Osteocyte (in vitro differentiated cells): Measurements from ENCODE around the gene COL27A1. TPM values are rescaled to one million over a fixed set of nuclear protein-coding genes. Genes with fewer than 3 reads are reported as not detected.

Source experiments
- DNase-seq: peaks from one replicate; pipeline ENCODE4 v3.0.0; 2021; ENCODE audit warnings: mixed read lengths; ENCODE audit not compliant: unreplicated experiment; ENCODE audit errors: extremely low spot score
- H3K27ac Mint-ChIP-seq: one replicate; pipeline ENCODE4 v1.8.0; 2021; ENCODE audit warnings: mild to moderate bottlenecking, mixed read lengths; ENCODE audit not compliant: unreplicated experiment
- H3K27me3 Mint-ChIP-seq: one replicate; pipeline ENCODE4 v1.8.0; 2021; ENCODE audit warnings: mixed read lengths; ENCODE audit not compliant: unreplicated experiment
- H3K36me3 Mint-ChIP-seq: one replicate; pipeline ENCODE4 v1.8.0; 2021; ENCODE audit warnings: mixed read lengths; ENCODE audit not compliant: unreplicated experiment
- H3K4me1 Mint-ChIP-seq: one replicate; pipeline ENCODE4 v1.8.0; 2021; ENCODE audit warnings: mixed read lengths; ENCODE audit not compliant: unreplicated experiment
- H3K4me3 Mint-ChIP-seq: one replicate; pipeline ENCODE4 v1.8.0; 2021; ENCODE audit warnings: mild to moderate bottlenecking, moderate library complexity, mixed read lengths; ENCODE audit not compliant: unreplicated experiment
- H3K9me3 Mint-ChIP-seq: one replicate; pipeline ENCODE4 v1.8.0; 2021; ENCODE audit warnings: mixed read lengths; ENCODE audit not compliant: unreplicated experiment
- total RNA-seq: library from RNA; stranded (reverse); gene quantifications from 2 replicates; pipeline ENCODE4 v1.2.1, GENCODE V29; 2021
- TF ChIP-seq, protein P1 (sequence below): fragments of 200-600 bp; sonication (generic); IDR thresholded peaks from 2 replicates; pipeline ENCODE4 v1.5.0; 2021; ENCODE audit warnings: antibody characterized with exemption, mild to moderate bottlenecking, moderate library complexity

Gene COL27A1
- total RNA-seq, 1 donor from 2014 or later: 44.4 TPM

DNA sequence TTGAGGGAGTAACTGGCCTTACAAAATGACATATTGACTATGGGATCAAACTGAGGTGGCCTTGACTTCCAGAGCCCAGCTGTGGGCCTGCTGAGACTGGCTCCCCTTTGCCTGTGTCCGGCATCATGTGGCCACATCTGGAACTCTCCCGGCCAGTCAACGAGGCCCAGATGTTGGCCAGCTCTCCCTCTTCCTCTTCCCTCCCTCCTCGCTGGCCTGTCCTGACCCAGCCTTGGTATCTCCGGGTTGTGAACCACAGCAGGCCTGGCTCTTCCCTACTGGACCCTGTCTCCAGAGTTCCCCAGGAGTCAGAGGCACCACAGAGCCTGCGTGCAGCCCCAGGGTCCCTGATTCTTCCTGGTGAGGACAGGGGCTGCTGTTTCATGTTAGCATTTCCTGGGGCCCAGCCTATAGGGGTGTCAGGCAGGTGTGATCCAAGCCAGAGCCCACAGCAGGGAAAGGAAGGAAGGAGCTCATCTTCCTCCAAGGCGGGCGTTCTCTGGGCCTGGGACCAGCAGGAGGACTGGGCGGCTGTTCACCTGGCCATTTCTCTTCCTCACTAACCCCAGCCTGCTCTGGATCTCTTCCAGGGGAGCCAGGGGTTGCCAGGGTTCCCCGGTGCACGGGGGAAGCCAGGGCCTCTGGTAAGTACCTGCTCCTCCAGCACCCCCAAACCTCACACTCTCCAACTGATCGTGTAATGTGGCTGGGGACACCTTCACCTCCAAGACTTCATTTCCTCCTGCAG is 81.2 kb downstream of the COL27A1 start:
- Mint-ChIP-seq H3K4me3 (no peak overlapping the region), H3K9me3 (no peaks in the 10 kb centered on the region), H3K27ac (no peak overlapping the region), H3K4me1 (peaks cover 20% of the 10 kb centered on the region), H3K36me3 (peaks cover 1% of the 10 kb centered on the region), H3K27me3 (no peaks in the 10 kb centered on the region)
- TF ChIP-seq, protein P1, sequence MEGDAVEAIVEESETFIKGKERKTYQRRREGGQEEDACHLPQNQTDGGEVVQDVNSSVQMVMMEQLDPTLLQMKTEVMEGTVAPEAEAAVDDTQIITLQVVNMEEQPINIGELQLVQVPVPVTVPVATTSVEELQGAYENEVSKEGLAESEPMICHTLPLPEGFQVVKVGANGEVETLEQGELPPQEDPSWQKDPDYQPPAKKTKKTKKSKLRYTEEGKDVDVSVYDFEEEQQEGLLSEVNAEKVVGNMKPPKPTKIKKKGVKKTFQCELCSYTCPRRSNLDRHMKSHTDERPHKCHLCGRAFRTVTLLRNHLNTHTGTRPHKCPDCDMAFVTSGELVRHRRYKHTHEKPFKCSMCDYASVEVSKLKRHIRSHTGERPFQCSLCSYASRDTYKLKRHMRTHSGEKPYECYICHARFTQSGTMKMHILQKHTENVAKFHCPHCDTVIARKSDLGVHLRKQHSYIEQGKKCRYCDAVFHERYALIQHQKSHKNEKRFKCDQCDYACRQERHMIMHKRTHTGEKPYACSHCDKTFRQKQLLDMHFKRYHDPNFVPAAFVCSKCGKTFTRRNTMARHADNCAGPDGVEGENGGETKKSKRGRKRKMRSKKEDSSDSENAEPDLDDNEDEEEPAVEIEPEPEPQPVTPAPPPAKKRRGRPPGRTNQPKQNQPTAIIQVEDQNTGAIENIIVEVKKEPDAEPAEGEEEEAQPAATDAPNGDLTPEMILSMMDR: no peak
- DNase-seq: no peak

DNA sequence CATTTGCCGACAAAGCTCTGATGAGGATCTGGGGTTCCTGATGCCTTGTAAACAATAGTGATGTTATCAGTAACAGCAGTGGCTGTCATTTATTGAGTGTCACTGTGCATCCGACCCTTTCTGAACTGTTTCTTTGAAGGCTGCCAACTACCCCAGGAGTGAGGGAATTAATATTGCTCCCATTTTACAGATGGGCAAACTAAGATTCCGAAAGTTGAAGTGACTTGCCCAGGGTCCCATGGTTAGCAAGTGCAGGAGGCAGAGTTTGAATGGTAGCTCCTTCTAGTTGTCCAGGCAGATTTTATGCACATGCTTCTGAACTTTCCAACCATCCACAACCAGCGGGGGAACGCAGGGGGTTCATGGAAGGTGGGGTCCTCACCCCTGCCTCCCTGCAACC is 81.9 kb downstream of the COL27A1 start:
- Mint-ChIP-seq H3K27me3 (no peaks in the 10 kb centered on the region), H3K4me1 (peaks cover 16% of the 10 kb centered on the region), H3K36me3 (peaks cover 7% of the 10 kb centered on the region), H3K27ac (no peak overlapping the region), H3K9me3 (no peaks in the 10 kb centered on the region), H3K4me3 (no peak overlapping the region)
- DNase-seq: no peak
- TF ChIP-seq, protein P1: no peak

DNA sequence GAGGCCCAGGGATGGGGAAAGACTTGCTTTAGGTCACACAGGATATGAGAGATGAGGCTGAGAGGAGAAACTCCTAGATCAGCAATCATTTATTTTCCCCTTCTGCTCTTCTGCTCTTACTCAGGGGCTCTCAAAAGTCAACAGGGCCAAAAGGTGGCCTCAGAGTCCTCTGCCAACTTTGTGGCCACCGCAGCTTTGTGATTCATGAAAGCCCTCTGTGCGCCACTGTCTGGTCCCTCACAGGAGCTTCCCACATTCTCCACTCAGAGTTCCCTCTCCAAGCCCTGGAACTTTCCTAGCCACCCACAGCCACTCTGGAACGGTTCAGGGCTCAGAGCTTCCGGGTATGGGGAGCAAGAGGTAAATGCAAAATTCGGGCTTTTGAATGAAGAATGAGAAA is 82.4 kb downstream of the COL27A1 start:
- peaks cover 16% of the 10 kb centered on the region for H3K4me1 Mint-ChIP-seq
- no peaks in the 10 kb centered on the region for H3K27me3 Mint-ChIP-seq
- H3K27ac Mint-ChIP-seq: no peak overlapping the region
- no peaks in the 10 kb centered on the region for H3K9me3 Mint-ChIP-seq
- no peak overlapping the region for H3K4me3 Mint-ChIP-seq
- no peak for DNase-seq
- H3K36me3 Mint-ChIP-seq: peaks cover 9% of the 10 kb centered on the region
- TF ChIP-seq, protein P1: no peak

DNA sequence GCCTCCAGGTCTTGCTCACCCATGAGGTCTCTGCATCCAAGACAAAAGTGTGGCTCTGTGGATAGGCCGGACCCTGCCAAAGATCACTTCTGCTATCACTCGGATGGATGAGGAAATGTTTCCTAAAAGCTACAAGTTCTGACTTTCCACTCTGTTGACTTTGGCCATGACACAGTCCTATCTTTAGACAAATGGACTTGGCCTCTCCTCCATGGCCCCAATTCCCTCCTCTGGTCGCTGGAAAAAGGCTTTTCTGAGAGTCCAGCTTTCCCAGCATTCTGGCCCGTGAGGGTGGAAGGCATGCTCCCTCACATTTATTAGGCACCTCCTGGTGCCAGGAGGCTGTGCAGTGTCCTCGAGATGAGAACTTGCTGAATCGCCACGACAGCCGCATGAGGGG is 83.1 kb downstream of the COL27A1 start:
- no peak for DNase-seq
- H3K4me3 Mint-ChIP-seq: no peak overlapping the region
- TF ChIP-seq, protein P1: no peak
- no peaks in the 10 kb centered on the region for H3K9me3 Mint-ChIP-seq
- H3K4me1 Mint-ChIP-seq: peaks cover 14% of the 10 kb centered on the region
- H3K27me3 Mint-ChIP-seq: no peaks in the 10 kb centered on the region
- H3K27ac Mint-ChIP-seq: no peak overlapping the region
- peaks cover 9% of the 10 kb centered on the region for H3K36me3 Mint-ChIP-seq

DNA sequence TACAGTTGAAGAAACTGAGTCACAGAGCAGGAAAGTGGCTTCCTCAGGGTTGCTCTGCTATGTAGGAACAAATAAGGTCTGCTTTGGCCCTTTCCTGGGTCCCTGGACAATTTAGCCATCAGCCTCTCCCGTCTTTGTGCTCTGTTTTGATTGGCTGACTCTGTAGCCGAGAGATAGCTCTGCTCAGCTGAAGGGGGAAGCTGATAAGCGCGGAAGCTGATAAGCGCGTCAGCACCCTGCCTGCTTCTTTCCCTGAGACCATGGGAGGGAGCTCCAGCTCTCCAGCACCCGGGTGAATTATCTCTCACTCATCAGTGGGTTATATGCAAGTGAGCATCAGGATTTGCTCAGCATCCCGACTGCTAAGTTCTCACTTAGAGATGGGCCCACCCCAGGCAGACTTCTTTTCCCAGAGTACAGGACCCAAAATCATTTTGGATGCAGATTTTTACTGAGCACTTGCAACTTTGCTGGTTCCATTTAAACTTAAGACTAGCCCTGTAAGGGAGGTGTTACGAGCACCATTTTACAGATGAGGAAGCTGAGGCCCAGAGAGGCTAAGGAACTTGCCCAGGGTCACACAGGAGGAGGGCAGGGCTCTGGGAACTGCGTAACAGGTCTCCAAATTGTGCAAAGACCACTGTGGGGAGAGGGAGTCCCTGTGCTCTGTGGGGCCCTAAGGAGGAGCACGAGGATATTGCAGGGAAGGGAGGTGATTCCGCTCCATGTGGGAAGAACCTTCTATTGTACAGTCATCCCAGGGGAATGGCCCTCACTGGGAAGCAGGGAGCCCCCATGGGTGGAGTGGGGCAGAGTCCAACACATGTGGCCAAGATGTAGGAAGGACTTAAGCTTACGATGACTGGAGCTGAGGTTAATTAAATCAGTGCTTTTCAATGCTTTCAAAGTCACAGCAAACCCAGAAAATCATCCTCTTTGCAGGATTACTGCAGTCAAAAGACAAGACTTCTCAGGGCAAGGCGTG is 83.8 kb downstream of the COL27A1 start:
- no peak overlapping the region for H3K27ac Mint-ChIP-seq
- H3K36me3 Mint-ChIP-seq: peaks cover 9% of the 10 kb centered on the region
- H3K27me3 Mint-ChIP-seq: no peaks in the 10 kb centered on the region
- DNase-seq: no peak
- H3K4me3 Mint-ChIP-seq: no peak overlapping the region
- peaks cover 12% of the 10 kb centered on the region for H3K4me1 Mint-ChIP-seq
- TF ChIP-seq, protein P1: no peak
- no peaks in the 10 kb centered on the region for H3K9me3 Mint-ChIP-seq
